NB4 (cell line): ENCODE measurements around the gene APOO.
A peak's percentile ranks its signal among the peaks of the same experiment; 100 is the strongest.

Source experiments
- DNase-seq: peaks from one replicate; pipeline ENCODE4 v3.0.0; 2010; ENCODE audit warnings: low read depth
- H3K4me3 ChIP-seq: one replicate; pipeline ENCODE4 v1.5.1; 2011; ENCODE audit warnings: mild to moderate bottlenecking, low read depth, low read length, moderate library complexity
- MYC ChIP-seq: IDR thresholded peaks from 2 replicates; pipeline ENCODE4 v1.6.1; 2011; ENCODE audit warnings: low read depth, low read length
- POLR2A ChIP-seq: IDR thresholded peaks from 2 replicates; pipeline ENCODE4 v1.6.1; 2011; ENCODE audit warnings: mild to moderate bottlenecking; ENCODE audit not compliant: insufficient read length; ENCODE audit errors: extremely low read depth
- TF ChIP-seq, protein P1 (sequence below): IDR thresholded peaks from 2 replicates; pipeline ENCODE4 v1.6.1; 2011; ENCODE audit warnings: low read depth, low read length
- TF ChIP-seq, protein P2 (sequence below): IDR thresholded peaks from one replicate; pipeline ENCODE4 v1.5.1; 2012; ENCODE audit warnings: low read depth, low read length

Gene APOO

DNA sequence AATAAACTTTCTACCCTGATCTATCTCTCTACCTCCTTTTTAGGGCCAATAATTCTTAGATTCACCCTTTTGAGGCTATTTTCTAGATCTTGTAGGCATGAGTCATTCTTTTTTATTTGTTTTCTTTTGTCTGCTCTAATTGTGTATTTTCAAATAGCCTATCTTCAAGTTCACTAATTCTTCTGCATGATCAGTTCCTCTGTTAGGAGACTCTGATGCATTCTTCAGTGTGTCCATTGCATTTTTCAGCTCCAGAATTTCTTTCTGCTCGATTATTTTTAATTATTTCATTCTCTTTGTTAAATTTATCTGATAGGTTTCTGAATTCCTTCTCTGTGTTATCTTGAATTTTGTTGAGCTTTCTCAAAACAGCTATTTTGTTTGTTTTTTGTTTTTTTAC, 11.4 kb upstream of the APOO start:
- H3K4me3 ChIP-seq = no peak overlapping the region
- DNase-seq = no peak
- TF ChIP-seq, protein P1, sequence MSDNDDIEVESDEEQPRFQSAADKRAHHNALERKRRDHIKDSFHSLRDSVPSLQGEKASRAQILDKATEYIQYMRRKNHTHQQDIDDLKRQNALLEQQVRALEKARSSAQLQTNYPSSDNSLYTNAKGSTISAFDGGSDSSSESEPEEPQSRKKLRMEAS = no peak
- TF ChIP-seq, protein P2, sequence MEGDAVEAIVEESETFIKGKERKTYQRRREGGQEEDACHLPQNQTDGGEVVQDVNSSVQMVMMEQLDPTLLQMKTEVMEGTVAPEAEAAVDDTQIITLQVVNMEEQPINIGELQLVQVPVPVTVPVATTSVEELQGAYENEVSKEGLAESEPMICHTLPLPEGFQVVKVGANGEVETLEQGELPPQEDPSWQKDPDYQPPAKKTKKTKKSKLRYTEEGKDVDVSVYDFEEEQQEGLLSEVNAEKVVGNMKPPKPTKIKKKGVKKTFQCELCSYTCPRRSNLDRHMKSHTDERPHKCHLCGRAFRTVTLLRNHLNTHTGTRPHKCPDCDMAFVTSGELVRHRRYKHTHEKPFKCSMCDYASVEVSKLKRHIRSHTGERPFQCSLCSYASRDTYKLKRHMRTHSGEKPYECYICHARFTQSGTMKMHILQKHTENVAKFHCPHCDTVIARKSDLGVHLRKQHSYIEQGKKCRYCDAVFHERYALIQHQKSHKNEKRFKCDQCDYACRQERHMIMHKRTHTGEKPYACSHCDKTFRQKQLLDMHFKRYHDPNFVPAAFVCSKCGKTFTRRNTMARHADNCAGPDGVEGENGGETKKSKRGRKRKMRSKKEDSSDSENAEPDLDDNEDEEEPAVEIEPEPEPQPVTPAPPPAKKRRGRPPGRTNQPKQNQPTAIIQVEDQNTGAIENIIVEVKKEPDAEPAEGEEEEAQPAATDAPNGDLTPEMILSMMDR = no peak
- TF ChIP-seq MYC = no peak
- TF ChIP-seq POLR2A = no peak

DNA sequence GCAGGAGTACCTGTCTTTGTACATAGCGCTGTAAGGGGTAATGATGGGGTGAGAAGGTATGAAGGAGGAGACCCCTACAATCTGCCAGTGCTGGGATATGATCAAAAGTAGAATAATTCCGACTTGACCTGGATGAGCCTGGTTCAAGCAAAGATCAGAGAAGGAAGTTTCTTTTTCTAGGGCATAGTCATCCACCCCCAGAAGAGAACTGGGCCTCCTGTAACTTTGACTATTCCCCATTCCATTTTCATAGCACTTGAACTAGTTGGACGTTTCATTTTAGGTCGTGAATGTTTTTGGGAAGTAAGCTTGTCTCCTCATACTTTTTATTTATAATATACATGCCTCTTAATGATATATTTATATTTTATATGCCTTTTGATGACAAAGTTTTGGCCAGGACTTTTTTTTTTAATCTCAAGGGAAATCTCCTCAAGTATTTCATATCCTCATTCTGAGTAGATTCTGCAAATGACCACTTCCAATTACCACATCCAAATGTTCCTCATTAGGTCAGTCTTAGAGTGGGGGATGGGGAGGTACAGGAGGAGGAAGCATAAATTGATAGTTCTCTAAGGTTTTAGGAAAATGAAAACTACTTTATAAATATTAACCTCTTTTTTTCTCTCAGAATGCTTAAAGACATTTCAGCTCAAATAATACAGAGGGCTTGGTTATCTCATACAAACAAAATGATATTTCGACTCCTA, 3.5 kb upstream of the APOO start:
- TF ChIP-seq, protein P1 = no peak
- TF ChIP-seq, protein P2 = no peak
- TF ChIP-seq POLR2A (no peak), MYC (no peak)
- no peak overlapping the region for H3K4me3 ChIP-seq
- peak; percentile 53 for DNase-seq

DNA sequence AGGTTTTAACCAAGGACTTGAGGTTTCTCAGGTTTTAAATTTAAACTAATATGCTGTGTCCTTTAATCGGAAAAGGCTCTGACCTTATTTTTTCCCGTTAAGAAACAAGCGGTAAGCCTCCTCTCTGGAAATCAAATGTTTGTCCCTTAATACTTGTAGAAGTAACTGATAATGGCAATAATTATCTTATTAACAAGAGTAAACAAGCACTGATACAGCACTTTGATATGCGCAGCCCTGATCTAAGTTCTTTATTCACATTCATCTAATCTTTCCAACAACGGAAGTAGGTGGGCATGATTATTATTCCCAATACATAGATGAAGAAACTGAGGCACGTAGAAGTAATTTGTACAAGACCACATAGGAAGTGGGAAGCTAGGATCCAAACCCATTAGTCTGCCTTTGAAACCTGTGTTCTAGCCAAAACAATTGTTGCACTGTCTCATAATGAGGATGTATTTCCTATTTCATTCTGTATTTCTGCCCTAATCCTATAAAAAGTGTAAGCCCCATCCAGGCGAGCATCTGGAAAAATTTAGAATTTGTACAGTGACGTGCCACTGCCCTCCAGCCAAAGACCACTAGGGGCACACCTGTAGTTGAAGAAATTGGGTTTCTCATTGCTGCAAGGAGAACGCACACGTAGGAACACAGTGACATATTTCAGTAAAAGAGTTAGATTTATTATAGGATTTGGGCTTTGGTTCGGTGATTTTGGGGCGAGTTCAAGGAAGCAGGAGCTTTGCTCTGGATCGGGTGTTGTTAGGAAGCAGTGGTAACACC, 674 bp upstream of the APOO start:
- DNase-seq = no peak
- TF ChIP-seq MYC (no peak), POLR2A (no peak)
- TF ChIP-seq, protein P1 = no peak
- TF ChIP-seq, protein P2 = peak; percentile 33
- peak overlapping the region; percentile 59 for H3K4me3 ChIP-seq

DNA sequence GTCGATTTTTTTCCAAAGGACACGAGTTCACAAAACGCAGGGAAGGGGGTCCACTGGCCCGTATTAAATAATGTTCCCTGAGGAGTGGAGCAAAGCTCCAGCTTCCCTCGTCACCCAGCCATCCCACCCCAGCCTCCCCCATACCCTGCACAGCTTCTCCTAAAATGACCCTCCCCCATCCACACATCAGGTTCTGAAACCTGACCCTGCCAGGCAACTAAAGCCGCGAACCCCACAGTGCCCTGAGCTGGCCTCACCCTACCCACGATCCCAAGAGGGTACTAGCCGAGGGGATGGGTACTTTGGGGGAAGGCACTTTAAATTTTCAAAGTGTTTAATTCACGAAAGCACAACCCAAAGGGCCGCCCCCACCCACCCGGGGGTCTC, 634 bp downstream of the APOO start:
- peak overlapping the region; percentile 75 for H3K4me3 ChIP-seq
- TF ChIP-seq, protein P1 = no peak
- TF ChIP-seq MYC = no peak
- TF ChIP-seq, protein P2 = no peak
- no peak for TF ChIP-seq POLR2A
- peak; percentile 56 for DNase-seq

DNA sequence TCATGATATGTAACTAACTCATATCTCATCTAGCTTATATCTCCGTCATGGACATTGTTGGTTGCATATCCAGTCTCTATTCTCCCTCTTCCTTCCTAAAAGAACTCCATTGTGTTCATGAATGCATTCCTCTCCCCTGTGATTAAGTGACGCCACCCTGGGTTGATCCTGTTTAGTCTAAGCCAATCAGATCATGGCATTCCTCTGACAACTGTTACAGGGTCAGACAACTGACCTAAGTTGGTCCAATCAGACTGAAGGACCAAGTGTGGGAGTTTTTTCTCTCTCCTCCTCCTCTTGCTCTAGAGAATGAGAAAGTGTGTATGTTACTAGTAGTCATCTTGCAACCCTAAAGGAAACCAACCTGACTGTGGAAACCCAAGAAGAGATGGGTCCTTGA, 3.6 kb downstream of the APOO start:
- H3K4me3 ChIP-seq = no peak overlapping the region
- TF ChIP-seq MYC (no peak), POLR2A (no peak)
- TF ChIP-seq, protein P2 = no peak
- TF ChIP-seq, protein P1 = no peak
- no peak for DNase-seq
